Astrocyte (in vitro differentiated cells and primary cell): ENCODE data around the gene ABHD11.
"Not testable (repeated sequence)": the region's sequence is repeated elsewhere in the genome, so short reads cannot be mapped to it uniquely, and the experiment has no call there.

ENCODE experiments used
- CTCF ChIP-seq: IDR thresholded peaks from 2 replicates; pipeline ENCODE4 v1.5.1; 2011; ENCODE audit warnings: low read depth, mild to moderate bottlenecking, inconsistent platforms, low read length, moderate library complexity; ENCODE audit not compliant: insufficient read depth
- EZH2 ChIP-seq: IDR thresholded peaks from 2 replicates; pipeline ENCODE4 v1.6.1; 2012; ENCODE audit warnings: mild to moderate bottlenecking, low read length, inconsistent platforms; ENCODE audit not compliant: insufficient read depth

- TF ChIP-seq CTCF, EZH2: not testable (repeated sequence)
These were observed 16.4 kb downstream of the ABHD11 start for GRCh38 chr7:73722182-73722581.
